ENCODE results near the gene REEP5.

The REEP5 gene

DNA sequence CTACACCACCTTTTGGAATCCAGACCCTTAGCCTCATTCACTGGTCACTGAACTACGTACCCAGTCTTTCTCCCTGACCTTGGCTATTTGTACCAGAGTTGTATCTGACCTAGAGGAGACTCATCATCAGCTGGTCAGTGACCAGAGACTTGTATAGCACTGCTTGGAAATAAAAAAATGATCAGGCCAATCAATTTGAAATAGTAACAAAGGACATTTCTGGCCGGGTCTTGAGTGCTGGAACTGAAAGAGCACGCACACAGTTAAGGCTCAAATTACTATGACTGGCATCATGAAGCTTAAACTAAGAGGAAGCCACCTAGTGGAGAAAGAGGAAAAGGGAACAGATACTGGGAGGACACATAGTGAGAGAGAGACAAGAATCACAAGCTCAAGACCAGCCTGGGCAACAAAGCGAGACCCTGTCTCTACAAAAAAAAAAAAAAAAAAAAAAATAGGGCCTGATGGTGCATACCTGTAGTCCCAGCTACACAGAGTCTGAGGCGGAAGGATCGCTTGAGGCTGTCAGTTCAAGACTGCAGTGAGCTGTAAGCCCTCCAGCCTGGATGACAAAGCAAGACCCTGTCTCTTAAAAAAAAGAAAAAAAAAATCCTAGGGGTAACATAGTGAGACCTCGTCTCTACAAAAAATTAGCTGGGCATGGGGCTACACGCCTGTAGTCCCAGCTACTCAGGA is 73.8 kb downstream of the REEP5 start:
- H3K4me1 Mint-ChIP-seq: peaks cover 5% of the 10 kb centered on the region
- H3K4me3 Mint-ChIP-seq: no peak overlapping the region
- ATAC-seq: peak; percentile 97
- H3K27ac Mint-ChIP-seq: peak overlapping the region in 1 of 2 donors; percentile 82
- no peaks in the 10 kb centered on the region for H3K9me3 Mint-ChIP-seq
- DNase-seq: no peak
- H3K27me3 Mint-ChIP-seq: peaks cover 2% of the 10 kb centered on the region

DNA sequence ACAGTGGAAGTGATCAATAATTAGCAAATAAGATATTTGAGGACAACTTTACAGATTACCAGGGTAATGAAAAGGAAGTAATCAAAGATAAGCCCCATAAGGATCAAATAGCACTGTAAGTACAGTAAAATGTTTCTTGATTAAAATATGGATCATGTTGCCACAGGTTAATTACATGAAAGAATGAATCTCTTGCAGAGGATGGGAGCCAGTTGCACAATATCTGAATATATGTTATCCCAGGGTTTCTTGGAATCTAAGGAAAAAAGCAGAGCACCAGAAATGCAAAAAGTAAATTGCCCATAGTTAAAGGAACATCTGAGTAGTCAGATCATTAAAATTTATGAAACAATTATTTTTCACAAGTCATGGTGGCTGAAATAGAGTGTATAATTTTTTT is 74.7 kb downstream of the REEP5 start:
- peaks cover 5% of the 10 kb centered on the region for H3K4me1 Mint-ChIP-seq
- no peaks in the 10 kb centered on the region for H3K27me3 Mint-ChIP-seq
- H3K27ac Mint-ChIP-seq: no peak overlapping the region
- no peaks in the 10 kb centered on the region for H3K9me3 Mint-ChIP-seq
- no peak overlapping the region for H3K4me3 Mint-ChIP-seq
- DNase-seq: no peak
- no peak for ATAC-seq

DNA sequence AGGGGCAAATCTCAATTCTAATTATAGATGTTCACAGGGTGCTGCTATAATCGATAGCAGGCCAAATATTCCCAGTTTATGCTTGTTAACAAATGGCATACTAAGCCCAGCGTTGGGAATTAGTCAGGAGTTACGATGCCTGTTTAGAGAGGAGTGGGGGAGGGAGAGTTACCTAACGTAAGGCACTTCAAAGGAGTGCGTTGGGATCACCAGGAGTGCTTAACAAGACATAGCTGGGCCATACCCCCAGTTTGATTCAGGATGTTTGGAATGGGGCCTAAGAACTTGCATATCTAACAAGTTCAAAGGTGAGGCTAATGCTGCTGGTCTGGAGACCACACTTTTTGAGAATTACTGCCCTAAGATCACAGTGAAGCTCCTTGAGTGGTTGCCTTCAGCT is 75.5 kb downstream of the REEP5 start:
- Mint-ChIP-seq H3K27me3 (no peaks in the 10 kb centered on the region), H3K9me3 (no peaks in the 10 kb centered on the region), H3K27ac (no peak overlapping the region), H3K4me3 (no peak overlapping the region), H3K4me1 (peaks cover 5% of the 10 kb centered on the region)
- DNase-seq (no peak), ATAC-seq (no peak)

DNA sequence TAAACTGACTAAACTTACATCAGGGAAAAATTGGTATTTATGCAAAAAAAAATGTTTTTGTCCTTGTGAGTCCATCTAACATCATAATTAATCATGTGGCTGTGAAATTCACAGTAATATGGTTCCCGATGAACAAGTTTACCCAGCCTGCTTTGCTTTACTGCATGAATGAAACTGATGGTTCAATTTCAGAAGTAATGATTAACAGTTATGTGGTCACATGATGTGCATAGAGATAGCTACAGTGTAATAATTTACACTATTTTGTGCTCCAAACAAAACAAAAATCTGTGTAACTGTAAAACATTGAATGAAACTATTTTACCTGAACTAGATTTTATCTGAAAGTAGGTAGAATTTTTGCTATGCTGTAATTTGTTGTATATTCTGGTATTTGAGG is 77.5 kb downstream of the REEP5 start:
- no peak overlapping the region for H3K27ac Mint-ChIP-seq
- no peak for DNase-seq

DNA sequence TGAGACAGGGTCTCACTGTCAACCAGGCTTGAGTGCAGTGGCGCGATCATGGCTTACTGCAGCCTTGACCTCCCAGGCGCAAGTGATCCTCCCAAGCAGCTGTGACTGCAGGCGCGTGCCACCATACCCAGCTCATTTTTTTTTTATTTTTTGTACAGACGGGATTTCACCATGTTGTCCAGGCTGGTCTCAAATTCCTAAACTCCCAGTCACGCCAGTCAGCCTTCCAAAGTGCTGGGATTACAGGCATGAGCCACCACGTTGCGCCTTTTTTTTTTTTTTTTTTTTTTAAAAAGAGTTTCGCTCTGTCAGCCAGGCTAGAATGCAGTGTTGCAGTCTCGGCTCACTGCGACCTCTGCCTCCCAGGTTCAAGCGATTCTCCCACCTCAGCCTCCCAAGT is 88.1 kb downstream of the REEP5 start:
- ATAC-seq: no peak
- Mint-ChIP-seq H3K27ac (no peak overlapping the region), H3K27me3 (no peaks in the 10 kb centered on the region), H3K4me3 (no peak overlapping the region), H3K4me1 (no peaks in the 10 kb centered on the region), H3K9me3 (no peaks in the 10 kb centered on the region)
- no peak for DNase-seq

More for the DNA sequence above, 77.5 kb downstream of the REEP5 start:
- no peak for ATAC-seq
- no peaks in the 10 kb centered on the region for H3K9me3 Mint-ChIP-seq
- no peak overlapping the region for H3K4me3 Mint-ChIP-seq
- peaks cover 5% of the 10 kb centered on the region for H3K4me1 Mint-ChIP-seq
- no peaks in the 10 kb centered on the region for H3K27me3 Mint-ChIP-seq

DNA sequence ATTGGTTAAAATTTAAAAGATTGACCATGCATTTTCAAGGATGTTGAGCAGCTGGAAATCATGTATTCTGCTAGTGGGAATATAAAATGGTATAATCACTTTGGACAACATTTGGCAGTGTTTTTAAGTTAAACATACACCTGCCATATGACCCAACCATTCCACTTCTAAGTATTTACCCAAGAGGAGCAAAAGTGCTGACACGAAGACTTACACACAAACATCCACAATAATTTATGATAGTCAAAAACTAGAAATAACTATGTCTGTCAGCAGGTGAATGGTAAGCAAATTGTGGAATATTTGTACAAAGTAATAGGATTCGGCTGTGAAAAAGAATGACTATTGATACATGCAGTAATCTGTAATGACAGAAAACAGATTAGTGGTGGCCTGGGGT is 91.6 kb downstream of the REEP5 start:
- Mint-ChIP-seq H3K4me1 (no peaks in the 10 kb centered on the region), H3K4me3 (no peak overlapping the region), H3K27ac (no peak overlapping the region), H3K9me3 (no peaks in the 10 kb centered on the region), H3K27me3 (no peaks in the 10 kb centered on the region)
- no peak for ATAC-seq
- no peak for DNase-seq

Measured in stimulated activated naive CD8-positive, alpha-beta T cell treated with anti-CD3 and anti-CD28 coated beads, Interleukin-15, amount 100 ng/mL, for 72 hours (primary cell).